ENCODE measurements around the gene SYT1. TPM values are rescaled to one million over a fixed set of nuclear protein-coding genes. Genes with fewer than 3 reads are reported as not detected.

SYT1 gene
- total RNA-seq, 1 experiment from 2014 or later, result 15.8 TPM

GRCh38 chr12:79267580-79267979 is 403.0 kb downstream of the SYT1 start:
- WGBS (ENCODE audit: extremely low coverage, insufficient read length, low lambda C conversion rate), result no CpG with 5 or more reads among the region's 2 CpGs
- no peak overlapping the region for H2BK120ac ChIP-seq (ENCODE audit: low read depth, low read length, poor library complexity, severe bottlenecking)
- no peaks in the 10 kb centered on the region for H3K79me1 ChIP-seq (ENCODE audit: insufficient read depth, low read depth, low read length, poor library complexity, severe bottlenecking)
- no peak overlapping the region for H4K5ac ChIP-seq (ENCODE audit: insufficient read length, low read depth, low read length)
- no peak overlapping the region for H4K8ac ChIP-seq (replicated peaks; ENCODE audit: insufficient read length, low read depth, low read length)
- Mint-ChIP-seq H3K27me3 (ENCODE audit: low read depth) (no peaks in the 10 kb centered on the region), H3K36me3 (ENCODE audit: insufficient read depth in 1 of 3, low read depth in 3 of 3) (no peaks in the 10 kb centered on the region), H3K4me3 (no peak overlapping the region), H3K27ac (no peak overlapping the region), H3K9me3 (no peaks in the 10 kb centered on the region), H3K4me1 (peaks cover 8 to 13% of the 10 kb centered on the region in 2 experiments)
- H2BK12ac ChIP-seq (ENCODE audit: insufficient read length, low read depth, low read length), result no peak overlapping the region
- no peak overlapping the region for H2AFZ ChIP-seq (ENCODE audit: low read length)
- no peak overlapping the region for H2AK5ac ChIP-seq (ENCODE audit: insufficient read length, low read length)
- H3K9me3 ChIP-seq (ENCODE audit: control insufficient read depth, low read depth, low read length), result no peaks in the 10 kb centered on the region
- H3K14ac ChIP-seq (ENCODE audit: insufficient read depth, low read length), result no peak overlapping the region
- no peak overlapping the region for H3K56ac ChIP-seq (ENCODE audit: insufficient read length, low read depth, low read length)
- TF ChIP-seq, protein P1, sequence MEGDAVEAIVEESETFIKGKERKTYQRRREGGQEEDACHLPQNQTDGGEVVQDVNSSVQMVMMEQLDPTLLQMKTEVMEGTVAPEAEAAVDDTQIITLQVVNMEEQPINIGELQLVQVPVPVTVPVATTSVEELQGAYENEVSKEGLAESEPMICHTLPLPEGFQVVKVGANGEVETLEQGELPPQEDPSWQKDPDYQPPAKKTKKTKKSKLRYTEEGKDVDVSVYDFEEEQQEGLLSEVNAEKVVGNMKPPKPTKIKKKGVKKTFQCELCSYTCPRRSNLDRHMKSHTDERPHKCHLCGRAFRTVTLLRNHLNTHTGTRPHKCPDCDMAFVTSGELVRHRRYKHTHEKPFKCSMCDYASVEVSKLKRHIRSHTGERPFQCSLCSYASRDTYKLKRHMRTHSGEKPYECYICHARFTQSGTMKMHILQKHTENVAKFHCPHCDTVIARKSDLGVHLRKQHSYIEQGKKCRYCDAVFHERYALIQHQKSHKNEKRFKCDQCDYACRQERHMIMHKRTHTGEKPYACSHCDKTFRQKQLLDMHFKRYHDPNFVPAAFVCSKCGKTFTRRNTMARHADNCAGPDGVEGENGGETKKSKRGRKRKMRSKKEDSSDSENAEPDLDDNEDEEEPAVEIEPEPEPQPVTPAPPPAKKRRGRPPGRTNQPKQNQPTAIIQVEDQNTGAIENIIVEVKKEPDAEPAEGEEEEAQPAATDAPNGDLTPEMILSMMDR (conservative IDR thresholded peaks at IDR 0.05), result no peak
- H2BK15ac ChIP-seq (ENCODE audit: low read depth, low read length), result no peak overlapping the region
- no peaks in the 10 kb centered on the region for H3K4me1 ChIP-seq (ENCODE audit: insufficient read depth, low read length)
- no peak overlapping the region for H2BK5ac ChIP-seq (ENCODE audit: insufficient read length, low read length)
- no peak overlapping the region for H3K9ac ChIP-seq (ENCODE audit: extremely low read depth, insufficient read length, low read length)
- no peak overlapping the region for H4K91ac ChIP-seq (ENCODE audit: insufficient read length, low read depth, low read length)
- no peaks in the 10 kb centered on the region for H4K20me1 ChIP-seq (ENCODE audit: control insufficient read depth, insufficient read depth, insufficient read length)
- no peak overlapping the region for H3K18ac ChIP-seq (ENCODE audit: insufficient read length, low read depth, low read length)
- no peaks in the 10 kb centered on the region for H3K79me2 ChIP-seq (ENCODE audit: insufficient read depth, low read length)
- no peak overlapping the region for H3K27ac ChIP-seq (ENCODE audit: insufficient read length, low read depth, low read length)
- H3K4ac ChIP-seq (ENCODE audit: low read depth, low read length), result no peak overlapping the region
- no peak overlapping the region for H3K23ac ChIP-seq (ENCODE audit: insufficient read length, low read depth, low read length)
- H2BK20ac ChIP-seq (ENCODE audit: low read depth, low read length, poor library complexity, severe bottlenecking), result no peak overlapping the region
- no peak for DNase-seq
- no peak overlapping the region for H3T11ph ChIP-seq (ENCODE audit: low read length)
- H3K27me3 ChIP-seq (ENCODE audit: insufficient read depth, low read length), result no peaks in the 10 kb centered on the region
- H3K23me2 ChIP-seq (ENCODE audit: insufficient read length, low read depth, low read length, poor library complexity, severe bottlenecking), result no peaks in the 10 kb centered on the region
- no peak overlapping the region for H3K4me2 ChIP-seq (ENCODE audit: insufficient read depth, insufficient read length, low read length)

All from H9 (cell line).